ENCODE data around the gene RAB36. TPM values are rescaled to one million over a fixed set of nuclear protein-coding genes. Genes with fewer than 3 reads are reported as not detected.

RAB36 gene
- total RNA-seq, 1 donor from 2014 or later = 1.8 TPM

DNA sequence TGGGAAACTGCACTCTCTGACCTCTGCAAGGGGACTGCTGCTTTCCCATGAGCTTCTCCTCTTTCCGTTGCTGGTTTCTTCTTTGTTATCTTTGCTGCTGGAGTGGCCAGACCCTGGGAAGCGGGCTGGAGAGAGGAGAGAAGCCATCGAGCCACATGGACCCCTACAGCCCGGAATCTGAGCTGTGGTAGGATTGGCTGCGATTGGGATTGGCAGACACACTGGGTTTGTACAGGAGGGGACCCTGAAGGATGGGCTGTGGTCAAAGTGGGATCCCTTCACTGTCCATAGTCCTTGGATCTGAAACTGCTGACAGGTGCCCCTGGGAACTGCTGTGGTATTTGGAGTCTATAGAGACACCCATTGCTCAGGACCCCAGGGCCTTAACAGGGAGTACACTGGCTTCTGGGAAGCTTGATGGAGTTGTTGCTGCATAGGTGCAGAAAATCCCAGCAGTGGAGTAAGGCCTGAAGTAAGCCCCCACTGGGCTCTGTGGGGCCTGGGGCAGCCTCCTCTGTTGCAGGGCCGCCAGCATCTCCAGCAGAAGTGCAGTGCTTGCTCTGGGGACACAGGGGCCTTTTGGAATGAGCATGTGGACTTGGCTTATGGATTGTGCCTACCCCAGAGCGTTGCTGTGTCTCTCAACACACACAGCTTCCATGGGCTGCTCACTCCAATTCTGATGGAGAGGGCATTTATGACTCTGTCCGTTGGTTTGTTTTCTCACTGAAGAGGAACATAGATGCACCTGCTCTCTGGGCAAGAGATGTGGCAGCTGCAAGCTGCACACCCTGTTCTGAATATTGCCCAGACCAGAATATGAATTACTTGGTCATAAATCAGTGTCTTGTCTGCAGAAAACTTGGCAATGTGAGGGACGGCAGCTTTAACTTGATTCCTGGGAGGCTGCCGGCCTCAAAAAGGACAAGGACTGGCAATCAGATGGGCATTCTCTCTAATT, 67.1 kb downstream of the RAB36 start:
- no peaks in the 10 kb centered on the region for H3K27me3 ChIP-seq
- H3K4me3 ChIP-seq = no peak overlapping the region
- TF ChIP-seq, protein P1, sequence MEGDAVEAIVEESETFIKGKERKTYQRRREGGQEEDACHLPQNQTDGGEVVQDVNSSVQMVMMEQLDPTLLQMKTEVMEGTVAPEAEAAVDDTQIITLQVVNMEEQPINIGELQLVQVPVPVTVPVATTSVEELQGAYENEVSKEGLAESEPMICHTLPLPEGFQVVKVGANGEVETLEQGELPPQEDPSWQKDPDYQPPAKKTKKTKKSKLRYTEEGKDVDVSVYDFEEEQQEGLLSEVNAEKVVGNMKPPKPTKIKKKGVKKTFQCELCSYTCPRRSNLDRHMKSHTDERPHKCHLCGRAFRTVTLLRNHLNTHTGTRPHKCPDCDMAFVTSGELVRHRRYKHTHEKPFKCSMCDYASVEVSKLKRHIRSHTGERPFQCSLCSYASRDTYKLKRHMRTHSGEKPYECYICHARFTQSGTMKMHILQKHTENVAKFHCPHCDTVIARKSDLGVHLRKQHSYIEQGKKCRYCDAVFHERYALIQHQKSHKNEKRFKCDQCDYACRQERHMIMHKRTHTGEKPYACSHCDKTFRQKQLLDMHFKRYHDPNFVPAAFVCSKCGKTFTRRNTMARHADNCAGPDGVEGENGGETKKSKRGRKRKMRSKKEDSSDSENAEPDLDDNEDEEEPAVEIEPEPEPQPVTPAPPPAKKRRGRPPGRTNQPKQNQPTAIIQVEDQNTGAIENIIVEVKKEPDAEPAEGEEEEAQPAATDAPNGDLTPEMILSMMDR (IDR thresholded peaks at IDR 0.05) = no peak
- peaks cover 0 to 45% of the 10 kb centered on the region in 2 donors for H3K4me1 ChIP-seq
- no peaks in the 10 kb centered on the region for H3K9me3 ChIP-seq
- intact Hi-C loops (cut with DNase I) = no loop called here
- H3K36me3 ChIP-seq = no peaks in the 10 kb centered on the region
- no peak for DNase-seq (ENCODE audit: low spot score in 2 of 2)
- H3K27ac ChIP-seq = peak overlapping the region in 1 of 2 donors; percentile 58

DNA sequence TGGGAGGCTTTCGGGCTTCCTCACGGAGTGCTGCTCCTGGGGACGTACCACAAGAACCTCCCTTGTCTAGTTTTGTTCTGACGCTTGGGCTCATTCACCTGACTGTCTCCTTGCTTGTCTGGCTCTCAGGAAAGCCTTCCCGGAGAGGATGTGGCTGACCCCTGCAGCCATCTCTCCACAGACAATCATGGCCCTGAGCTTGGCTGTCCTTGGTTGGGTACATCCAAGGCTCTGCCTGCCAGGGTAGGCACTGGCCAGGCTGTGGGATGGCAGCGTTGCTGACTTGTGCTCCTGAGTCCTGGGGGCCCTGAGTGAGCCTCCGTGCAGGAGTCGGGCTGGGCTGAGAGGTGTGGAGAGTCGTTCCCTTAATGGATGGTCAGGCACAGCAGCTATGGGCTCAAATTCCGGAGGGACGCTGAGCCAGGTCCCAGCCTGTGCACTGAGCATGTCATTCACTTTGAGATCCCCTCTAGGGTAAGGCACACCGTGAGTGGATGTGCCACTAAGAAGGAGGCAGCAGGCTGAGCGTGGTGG, 67.8 kb downstream of the RAB36 start:
- Histone ChIP-seq H3K9me3 (no peaks in the 10 kb centered on the region), H3K36me3 (no peaks in the 10 kb centered on the region), H3K4me3 (no peak overlapping the region), H3K4me1 (peaks cover 0 to 53% of the 10 kb centered on the region in 2 donors), H3K27ac (peak overlapping the region in 1 of 2 donors; percentile 58), H3K27me3 (no peaks in the 10 kb centered on the region)
- intact Hi-C loops (cut with DNase I) = no loop called here
- TF ChIP-seq, protein P1 (IDR thresholded peaks at IDR 0.05) = no peak
- no peak for DNase-seq (ENCODE audit: low spot score in 2 of 2)

DNA sequence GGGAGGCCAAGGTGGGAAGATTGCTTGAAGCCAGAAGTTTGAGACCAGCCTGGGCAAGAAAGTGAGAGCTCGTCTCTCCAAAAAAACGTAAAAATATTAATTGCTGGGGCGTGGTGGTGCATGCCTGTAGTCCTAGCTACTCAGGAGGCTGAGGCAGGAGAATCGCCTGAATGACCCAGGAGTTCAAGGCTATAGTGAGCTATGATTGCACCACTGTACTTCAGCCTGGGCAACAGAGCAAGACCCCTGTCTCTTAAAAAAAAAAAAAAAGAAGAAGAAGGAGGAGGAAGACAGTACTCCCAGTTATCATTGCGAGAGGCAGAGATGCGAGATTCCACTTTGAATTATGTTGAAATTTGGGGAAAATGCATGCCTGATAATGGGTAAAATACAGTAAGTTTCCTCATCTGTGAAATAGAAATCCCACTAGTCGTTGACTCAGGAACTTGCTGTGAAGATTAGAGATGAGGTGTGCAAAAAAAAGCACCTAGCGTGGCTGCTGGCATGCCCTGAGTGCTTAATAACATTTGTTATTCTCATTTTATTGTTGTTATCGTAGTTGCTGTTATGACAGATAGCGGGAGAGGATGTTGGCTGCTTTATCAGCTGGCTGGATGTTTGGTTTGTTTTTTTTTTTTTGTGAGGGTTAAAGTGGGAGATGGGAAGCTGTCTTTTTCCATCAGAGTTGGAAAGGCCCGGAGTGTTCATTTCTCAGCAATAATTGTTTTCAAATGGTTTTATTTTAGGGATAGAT, 68.5 kb downstream of the RAB36 start:
- H3K9me3 ChIP-seq = no peaks in the 10 kb centered on the region
- intact Hi-C loops (cut with DNase I) = no loop called here
- peak overlapping the region; percentile 7 to 75 for H3K27ac ChIP-seq
- DNase-seq (ENCODE audit: low spot score in 2 of 2) = no peak
- H3K36me3 ChIP-seq = no peaks in the 10 kb centered on the region
- no peak overlapping the region for H3K4me3 ChIP-seq
- TF ChIP-seq, protein P1 (IDR thresholded peaks at IDR 0.05) = no peak
- H3K4me1 ChIP-seq = peaks cover 0 to 59% of the 10 kb centered on the region in 2 donors
- H3K27me3 ChIP-seq = no peaks in the 10 kb centered on the region

Other genes starting within 250 kb of the RAB36 start
- 13.7 TPM for gene GNAZ, start 75.0 kb upstream of the RAB36 start, total RNA-seq
- not detected for gene RSPH14, start 3.5 kb upstream of the RAB36 start, total RNA-seq
- 216 TPM for gene BCR, start 35.0 kb downstream of the RAB36 start, total RNA-seq